ENCODE measurements around the gene DPM3.
"Not testable (repeated sequence)": the region's sequence is repeated elsewhere in the genome, so short reads cannot be mapped to it uniquely, and the experiment has no call there.

DPM3 gene

GRCh38 chr1:155139895-155140629 lies at the start of gene DPM3:
DPM3 (minus strand) TSS chr1:155140531; CDS start chr1:155140240, 291 bp downstream.
- peak; percentile 90 for DNase-seq

GRCh38 chr1:155189926-155190325 lies 49.6 kb upstream of the DPM3 start:
- not testable (repeated sequence) for DNase-seq

GRCh38 chr1:155188268-155188667 lies 47.9 kb upstream of the DPM3 start:
- no peak for DNase-seq

GRCh38 chr1:155187456-155187891 lies 47.1 kb upstream of the DPM3 start:
- DNase-seq: no peak

- DNase-seq: no peak
These were observed 46.6 kb upstream of the DPM3 start for GRCh38 chr1:155186794-155187455.

- DNase-seq: no peak
These were observed 45.9 kb upstream of the DPM3 start for GRCh38 chr1:155186067-155186793.

GRCh38 chr1:155185783-155186066 lies 45.4 kb upstream of the DPM3 start:
- no peak for DNase-seq

- no peak for DNase-seq
These were observed 44.8 kb upstream of the DPM3 start for GRCh38 chr1:155184835-155185782.

- DNase-seq: no peak
These were observed 44.0 kb upstream of the DPM3 start for GRCh38 chr1:155184351-155184811.

GRCh38 chr1:155183775-155184221 lies 43.5 kb upstream of the DPM3 start:
- DNase-seq: no peak

GRCh38 chr1:155182052-155182550 lies 41.8 kb upstream of the DPM3 start:
- no peak for DNase-seq

- DNase-seq: no peak
These were observed 41.2 kb upstream of the DPM3 start for GRCh38 chr1:155181371-155182051.

- no peak for DNase-seq
These were observed 39.0 kb upstream of the DPM3 start for GRCh38 chr1:155179112-155180031.

GRCh38 chr1:155178441-155179111 lies 38.2 kb upstream of the DPM3 start:
- no peak for DNase-seq

GRCh38 chr1:155177918-155178281 lies 37.6 kb upstream of the DPM3 start:
- no peak for DNase-seq

GRCh38 chr1:155177192-155177917 lies 37.0 kb upstream of the DPM3 start:
- DNase-seq: no peak

GRCh38 chr1:155176544-155177071 lies 36.3 kb upstream of the DPM3 start:
- peak; percentile 89 for DNase-seq

- no peak for DNase-seq
These were observed 35.6 kb upstream of the DPM3 start for GRCh38 chr1:155175927-155176371.

All from stimulated activated CD4-positive, alpha-beta T cell treated with anti-CD3 and anti-CD28 coated beads, Interleukin-4, amount 100 ng/mL, for 24 hours (primary cell).